Activated naive CD4-positive, alpha-beta T cell treated with anti-CD3 and anti-CD28 coated beads, Interleukin-2, amount 50 U/mL, for 24 hours (primary cell): Measurements from ENCODE around the gene LCN9.

ENCODE experiments used
- H3K27ac Mint-ChIP-seq: one replicate; pipeline ENCODE4 v1.8.0; 2021; ENCODE audit warnings: mild to moderate bottlenecking, mixed read lengths
- H3K27me3 Mint-ChIP-seq: one replicate; pipeline ENCODE4 v1.8.0; 2021; ENCODE audit warnings: mixed read lengths
- H3K36me3 Mint-ChIP-seq: one replicate; pipeline ENCODE4 v1.8.0; 2021; ENCODE audit warnings: mixed read lengths
- H3K4me1 Mint-ChIP-seq: one replicate; pipeline ENCODE4 v1.8.0; 2021; ENCODE audit warnings: mixed read lengths
- H3K4me3 Mint-ChIP-seq: one replicate; pipeline ENCODE4 v1.8.0; 2021; ENCODE audit warnings: mild to moderate bottlenecking, mixed read lengths
- H3K9me3 Mint-ChIP-seq: one replicate; pipeline ENCODE4 v1.8.0; 2021; ENCODE audit warnings: mixed read lengths

Gene LCN9

DNA sequence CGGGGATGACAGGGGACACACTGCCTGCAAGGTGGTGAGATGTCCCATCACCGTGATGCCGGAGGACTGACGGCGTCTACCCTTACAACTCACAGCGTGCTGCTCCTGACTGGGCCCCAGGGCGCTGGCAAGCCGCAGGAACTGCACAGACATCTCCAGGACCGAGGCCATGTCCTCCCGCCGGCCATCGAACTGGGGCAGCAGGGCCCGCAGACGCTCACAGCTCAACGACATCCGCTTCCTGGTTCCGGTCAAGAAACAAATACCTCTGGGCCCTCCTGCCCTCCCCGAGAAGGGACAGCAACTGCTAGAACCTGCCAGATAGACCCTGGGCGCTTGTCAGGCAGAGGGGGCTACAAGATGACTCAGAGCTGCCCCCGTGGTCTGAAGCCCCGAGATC is 35.1 kb downstream of the LCN9 start:
- Mint-ChIP-seq H3K27me3 (peaks cover 3% of the 10 kb centered on the region), H3K4me3 (no peak overlapping the region), H3K9me3 (no peaks in the 10 kb centered on the region), H3K27ac (no peak overlapping the region), H3K4me1 (no peaks in the 10 kb centered on the region), H3K36me3 (no peaks in the 10 kb centered on the region)

DNA sequence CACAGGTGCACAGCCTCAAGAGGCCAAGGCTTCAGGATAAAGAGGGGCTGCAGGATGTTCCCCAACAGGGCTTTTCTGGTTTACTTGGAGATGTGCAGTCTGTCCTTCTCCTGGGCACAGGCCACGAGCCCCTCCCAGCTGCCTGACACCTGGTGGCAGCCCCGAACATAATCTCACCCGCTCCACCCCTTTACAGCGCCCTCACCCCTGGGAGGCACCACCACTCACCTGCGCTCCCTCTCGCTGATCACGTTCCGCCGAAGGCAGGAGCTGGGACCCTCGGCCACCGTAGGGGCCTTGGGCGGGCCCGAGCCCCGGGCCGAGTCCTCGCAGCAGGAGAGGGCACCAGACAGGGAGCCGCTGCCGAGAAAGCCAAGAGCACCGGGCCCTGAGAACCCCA is 35.7 kb downstream of the LCN9 start:
- Mint-ChIP-seq H3K27me3 (peaks cover 4% of the 10 kb centered on the region), H3K4me3 (no peak overlapping the region), H3K27ac (no peak overlapping the region), H3K36me3 (no peaks in the 10 kb centered on the region), H3K9me3 (no peaks in the 10 kb centered on the region), H3K4me1 (no peaks in the 10 kb centered on the region)

DNA sequence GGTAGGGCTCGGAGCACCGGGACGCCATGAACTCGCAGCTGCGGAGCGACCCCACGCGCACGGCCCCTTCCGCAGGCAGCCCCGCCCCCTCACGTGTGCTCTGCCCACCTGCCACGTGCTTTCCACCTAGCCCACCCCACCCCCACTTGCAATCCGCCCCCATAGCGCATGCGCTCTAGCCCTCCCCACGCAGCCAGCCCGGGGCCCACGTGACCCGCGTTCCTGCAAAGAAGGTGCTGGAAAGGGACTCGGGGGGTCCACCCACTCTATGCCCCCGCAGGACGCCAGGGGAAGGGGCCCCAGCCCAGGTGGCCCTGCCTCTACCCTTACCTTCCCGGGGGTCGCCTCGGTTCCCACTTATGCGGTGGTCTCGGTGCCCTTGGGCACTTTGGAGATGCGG is 36.3 kb downstream of the LCN9 start, which contains the start of gene SOHLH1:
TSS of gene SOHLH1 (minus strand) at position 42 of the 400 bp plus-strand sequence. CDS start at position 28, 14 bp downstream.
- Mint-ChIP-seq H3K27me3 (peaks cover 4% of the 10 kb centered on the region), H3K9me3 (no peaks in the 10 kb centered on the region), H3K4me3 (no peak within 1 kb of the TSS), H3K27ac (no peak within 1 kb of the TSS), H3K4me1 (no peaks in the 10 kb centered on the region), H3K36me3 (no peaks in the 10 kb centered on the region)

DNA sequence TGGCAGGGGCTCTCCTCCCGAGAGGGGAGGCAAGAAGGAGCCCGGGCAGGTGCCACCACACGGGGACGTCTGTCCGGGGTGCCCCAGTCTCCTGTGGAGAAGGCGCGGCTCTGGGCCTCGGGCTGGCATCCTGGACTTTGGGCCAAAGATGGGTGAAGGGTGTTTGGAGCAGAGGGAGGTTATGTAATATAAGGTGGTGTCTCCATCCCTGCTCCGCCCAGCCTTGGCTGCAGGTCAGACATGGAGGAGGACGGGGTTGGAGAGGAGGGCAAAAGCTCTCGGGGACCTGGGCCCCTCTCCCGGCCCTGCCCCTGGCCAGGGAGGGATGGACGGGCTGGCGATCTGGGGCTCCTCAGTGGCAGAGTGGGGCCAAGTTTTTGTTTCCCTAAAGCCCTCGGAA is 37.4 kb downstream of the LCN9 start:
- H3K4me1 Mint-ChIP-seq, result no peaks in the 10 kb centered on the region
- H3K27ac Mint-ChIP-seq, result no peak overlapping the region
- H3K4me3 Mint-ChIP-seq, result no peak overlapping the region
- no peaks in the 10 kb centered on the region for H3K9me3 Mint-ChIP-seq
- peaks cover 5% of the 10 kb centered on the region for H3K27me3 Mint-ChIP-seq
- H3K36me3 Mint-ChIP-seq, result no peaks in the 10 kb centered on the region

DNA sequence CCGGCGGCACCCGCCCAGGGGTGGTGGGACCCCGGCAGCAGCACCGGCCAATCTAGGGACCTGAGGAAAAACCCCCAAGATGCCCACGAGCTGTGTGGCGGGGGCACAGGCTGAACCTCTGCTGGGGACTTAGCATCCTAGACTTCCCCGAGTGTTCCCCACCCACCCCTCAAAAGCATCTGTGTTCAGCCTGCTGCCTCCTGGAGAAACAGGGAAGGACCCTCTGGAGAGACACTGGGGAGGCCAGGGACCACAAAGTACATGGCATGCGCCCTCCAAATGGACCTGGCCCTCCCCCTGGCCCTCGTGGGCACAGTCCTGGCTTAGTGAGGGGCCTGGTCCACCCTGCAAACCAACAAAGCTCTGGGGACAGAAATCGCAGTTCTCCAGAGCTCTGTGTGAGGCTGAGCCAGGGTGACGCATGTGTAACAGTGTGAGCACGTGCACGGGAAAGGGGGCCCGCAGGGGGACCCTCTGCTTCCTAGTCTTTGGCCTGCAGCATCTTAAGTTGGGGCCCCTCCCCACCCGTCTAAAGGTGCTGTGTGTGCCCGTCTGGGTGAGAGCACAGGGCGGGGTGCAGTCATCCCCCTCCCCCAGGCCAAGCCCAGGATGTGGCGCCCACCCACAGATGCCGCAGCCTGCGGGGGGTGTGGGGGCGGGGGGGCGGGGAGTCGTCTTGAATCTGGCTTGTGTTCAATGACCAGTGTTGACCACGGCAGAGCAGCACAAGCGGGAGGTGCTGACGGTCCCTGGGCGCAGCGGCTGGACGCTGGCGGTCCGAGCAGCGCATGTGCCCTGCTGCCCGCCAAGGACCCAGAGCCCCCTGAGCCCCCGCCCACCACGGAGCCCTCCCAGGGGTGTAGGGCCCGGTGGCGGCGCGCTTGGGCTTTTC is 38.2 kb downstream of the LCN9 start:
- Mint-ChIP-seq H3K27ac (no peak overlapping the region), H3K27me3 (peaks cover 5% of the 10 kb centered on the region), H3K9me3 (no peaks in the 10 kb centered on the region), H3K4me1 (no peaks in the 10 kb centered on the region), H3K36me3 (no peaks in the 10 kb centered on the region), H3K4me3 (no peak overlapping the region)

DNA sequence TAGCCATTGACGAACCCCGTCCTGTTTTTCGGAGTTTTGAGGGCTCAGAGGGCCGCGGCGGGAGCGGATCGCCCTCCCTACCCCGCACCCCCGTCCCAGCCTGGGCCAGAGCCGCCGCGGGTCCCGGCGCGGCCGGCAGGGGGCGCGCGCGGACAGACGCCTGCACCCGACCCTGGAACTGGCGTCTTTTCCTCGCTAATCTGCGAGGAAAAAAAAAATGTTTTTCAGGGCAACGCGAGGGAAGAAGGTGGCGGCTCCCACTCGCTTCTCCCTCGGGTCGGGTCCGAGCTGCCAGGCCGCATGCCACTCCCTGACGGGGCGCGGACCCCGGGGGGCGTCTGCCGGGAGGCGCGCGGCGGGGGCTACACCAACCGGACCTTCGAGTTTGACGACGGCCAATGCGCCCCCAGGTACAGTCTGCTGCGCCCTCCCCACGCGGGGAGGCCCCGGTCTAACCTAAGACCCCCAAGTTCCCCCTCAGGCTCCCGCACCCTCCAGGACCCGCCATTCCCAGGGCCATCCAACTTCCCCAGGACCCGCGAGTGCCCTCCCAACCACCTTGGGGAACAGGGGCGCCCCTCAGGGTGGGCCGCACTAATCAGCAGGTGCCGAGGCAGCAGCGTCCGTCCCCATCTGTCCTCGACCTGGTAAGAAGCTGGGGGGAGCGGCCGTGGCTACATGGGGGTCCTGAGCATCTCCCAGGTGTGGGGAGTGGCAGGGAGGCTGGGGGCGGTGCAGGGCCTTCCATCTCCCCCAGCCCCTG is 39.0 kb downstream of the LCN9 start, which contains the start of gene KCNT1:
TSS of gene KCNT1 (plus strand) at position 227 of the 763 bp plus-strand sequence. CDS start at position 301, 74 bp downstream.
- no peak within 1 kb of the TSS for H3K4me3 Mint-ChIP-seq
- H3K27me3 Mint-ChIP-seq, result peaks cover 5% of the 10 kb centered on the region
- H3K27ac Mint-ChIP-seq, result no peak within 1 kb of the TSS
- H3K4me1 Mint-ChIP-seq, result no peaks in the 10 kb centered on the region
- H3K36me3 Mint-ChIP-seq, result no peaks in the 10 kb centered on the region
- H3K9me3 Mint-ChIP-seq, result no peaks in the 10 kb centered on the region

DNA sequence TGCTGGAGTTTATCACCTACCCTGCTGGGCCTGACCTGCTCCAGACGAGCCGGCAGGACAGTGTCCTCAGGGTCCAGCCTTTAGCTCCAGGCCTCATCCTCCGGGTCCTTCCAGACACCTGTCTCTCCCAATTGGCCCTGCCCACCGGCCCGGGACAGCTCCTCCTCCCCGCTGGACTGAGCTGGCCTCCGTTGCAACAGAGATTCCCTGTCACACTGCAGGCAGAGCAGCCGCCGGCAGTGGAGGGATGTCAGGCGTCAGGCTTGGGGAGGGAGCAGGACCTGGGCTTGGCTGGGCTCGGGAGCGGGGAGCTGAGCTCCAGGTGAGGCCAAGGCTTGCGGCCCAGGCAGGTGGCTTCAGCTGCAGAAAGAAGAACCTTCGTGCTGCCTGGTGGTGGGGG is 40.6 kb downstream of the LCN9 start:
- H3K27me3 Mint-ChIP-seq, result peaks cover 5% of the 10 kb centered on the region
- H3K36me3 Mint-ChIP-seq, result no peaks in the 10 kb centered on the region
- H3K4me3 Mint-ChIP-seq, result no peak overlapping the region
- no peak overlapping the region for H3K27ac Mint-ChIP-seq
- no peaks in the 10 kb centered on the region for H3K9me3 Mint-ChIP-seq
- no peaks in the 10 kb centered on the region for H3K4me1 Mint-ChIP-seq

DNA sequence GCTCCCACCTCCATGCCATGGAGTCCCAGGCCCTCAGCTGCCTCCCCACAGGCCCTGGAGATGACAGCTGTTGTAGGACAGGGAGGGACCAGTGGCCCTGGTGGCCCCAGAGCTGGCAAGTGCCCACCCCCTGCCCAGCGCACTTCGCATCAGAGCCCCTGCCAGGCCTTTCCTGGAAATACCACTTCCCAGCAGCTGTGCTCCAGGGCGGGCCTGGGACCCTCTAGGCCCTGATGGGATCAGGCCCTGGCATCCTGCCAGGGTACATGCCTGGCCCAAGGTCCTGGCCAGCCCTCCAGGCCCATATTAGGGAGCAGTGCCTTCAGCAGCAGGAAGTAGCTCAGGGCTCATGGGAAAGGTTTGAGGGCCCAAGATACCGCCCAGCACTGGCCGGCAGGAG is 41.4 kb downstream of the LCN9 start:
- Mint-ChIP-seq H3K36me3 (no peaks in the 10 kb centered on the region), H3K27ac (no peak overlapping the region), H3K27me3 (peaks cover 5% of the 10 kb centered on the region), H3K4me1 (no peaks in the 10 kb centered on the region), H3K9me3 (no peaks in the 10 kb centered on the region), H3K4me3 (no peak overlapping the region)

DNA sequence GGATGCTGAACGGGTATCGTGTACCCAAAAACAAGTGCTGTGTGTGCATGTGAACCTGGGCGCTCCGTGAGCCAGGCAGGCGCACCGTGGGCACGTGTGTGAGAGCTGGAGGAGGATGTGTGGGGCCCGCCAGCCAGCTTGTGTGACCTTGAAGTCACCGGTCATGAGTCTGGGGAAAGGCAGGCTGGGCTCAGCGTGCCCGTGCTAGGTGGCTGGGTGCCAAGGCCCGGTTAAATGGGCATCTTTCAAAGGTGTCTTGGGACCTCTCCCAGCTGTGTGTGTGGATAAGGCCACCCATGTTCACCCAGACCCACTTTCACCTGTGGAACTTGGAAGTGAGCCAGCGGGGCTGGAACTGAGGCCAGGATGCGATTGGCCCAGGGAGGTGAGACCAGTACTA is 42.3 kb downstream of the LCN9 start:
- Mint-ChIP-seq H3K4me1 (no peaks in the 10 kb centered on the region), H3K36me3 (no peaks in the 10 kb centered on the region), H3K4me3 (no peak overlapping the region), H3K27ac (no peak overlapping the region), H3K9me3 (no peaks in the 10 kb centered on the region), H3K27me3 (peaks cover 5% of the 10 kb centered on the region)

DNA sequence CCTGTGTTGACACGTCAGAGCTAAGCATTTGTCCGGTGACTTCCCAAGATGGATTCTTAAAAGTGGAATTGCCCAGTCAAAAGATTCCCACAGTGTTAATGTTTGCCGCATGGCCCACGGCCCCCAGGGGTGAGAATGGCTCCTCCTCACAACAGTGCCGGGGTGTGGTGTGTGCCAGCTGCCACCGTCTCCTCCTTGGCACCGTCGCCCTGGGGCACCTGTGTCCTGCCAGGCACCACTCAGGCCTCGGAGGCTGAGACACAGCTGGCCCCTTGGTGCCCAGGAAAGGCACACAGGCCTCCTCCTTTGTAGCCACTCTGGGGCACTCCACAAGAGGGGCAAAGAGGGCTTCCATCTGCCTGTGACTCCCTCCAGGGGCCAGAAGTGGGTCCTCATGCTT is 43.2 kb downstream of the LCN9 start:
- H3K4me1 Mint-ChIP-seq, result no peaks in the 10 kb centered on the region
- no peaks in the 10 kb centered on the region for H3K36me3 Mint-ChIP-seq
- peaks cover 5% of the 10 kb centered on the region for H3K27me3 Mint-ChIP-seq
- no peak overlapping the region for H3K4me3 Mint-ChIP-seq
- H3K9me3 Mint-ChIP-seq, result no peaks in the 10 kb centered on the region
- H3K27ac Mint-ChIP-seq, result no peak overlapping the region

DNA sequence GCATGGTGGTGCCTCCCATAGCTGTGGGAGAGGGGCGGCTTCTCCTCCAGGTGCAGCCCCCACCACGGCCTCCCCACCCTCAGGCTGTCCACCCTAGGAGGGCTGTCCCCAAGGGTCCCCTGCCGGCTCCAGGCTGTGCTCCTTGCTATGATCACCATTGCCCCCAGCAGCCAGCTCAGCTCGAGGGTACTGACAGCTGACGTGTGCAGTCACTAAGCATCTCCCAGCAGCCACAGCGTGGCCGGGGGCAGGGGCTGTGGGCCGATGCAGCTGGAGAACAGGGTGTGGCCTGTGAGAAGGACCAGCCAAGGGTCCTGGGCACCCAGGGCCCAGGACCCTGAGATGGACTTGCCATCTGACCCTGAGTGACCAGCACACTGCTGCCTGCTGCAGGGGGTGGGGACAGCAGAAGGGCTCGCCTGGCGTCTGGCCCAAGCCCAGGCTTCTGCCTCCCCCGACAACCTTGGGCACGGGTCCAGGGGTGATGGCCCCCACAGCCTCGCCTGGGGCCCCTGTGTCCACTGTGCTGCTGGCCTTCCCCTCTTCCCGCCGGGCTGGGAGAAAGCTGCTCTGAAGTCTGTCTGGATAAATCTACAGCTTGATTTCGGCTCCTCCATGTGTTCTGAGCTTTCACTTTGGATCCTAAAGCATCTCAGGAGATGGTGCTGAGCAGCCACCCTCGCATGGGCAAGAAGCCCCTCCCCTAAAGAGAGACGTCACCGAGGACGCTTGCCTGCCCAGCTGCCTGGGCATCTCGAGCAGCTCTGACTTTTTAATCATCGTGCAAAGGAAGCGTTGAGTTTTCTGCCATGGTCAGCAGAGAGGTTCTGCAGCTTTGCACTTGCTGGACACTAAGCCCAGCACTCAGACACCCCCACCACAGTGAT is 44.4 kb downstream of the LCN9 start:
- Mint-ChIP-seq H3K27ac (no peak overlapping the region), H3K4me3 (no peak overlapping the region), H3K27me3 (peaks cover 6% of the 10 kb centered on the region), H3K9me3 (no peaks in the 10 kb centered on the region), H3K4me1 (no peaks in the 10 kb centered on the region), H3K36me3 (no peaks in the 10 kb centered on the region)

DNA sequence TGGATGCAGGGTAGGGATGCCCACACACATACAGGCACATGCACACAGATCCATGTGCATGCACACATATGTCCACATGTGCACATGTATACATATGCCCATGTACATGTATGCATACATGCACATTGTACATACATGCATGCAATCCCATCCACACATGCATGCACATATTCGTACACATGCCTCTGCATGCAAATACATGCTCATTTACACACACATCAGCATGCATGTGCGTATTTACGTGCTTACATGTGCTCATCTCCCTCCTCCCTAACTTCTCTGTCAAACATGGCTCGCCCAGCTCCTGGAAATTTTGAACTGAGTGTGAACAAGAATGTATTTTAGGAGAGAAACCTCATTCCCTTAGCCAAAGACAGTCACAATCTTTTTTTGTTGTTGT is 45.1 kb downstream of the LCN9 start:
- H3K27me3 Mint-ChIP-seq, result peaks cover 6% of the 10 kb centered on the region
- no peak overlapping the region for H3K27ac Mint-ChIP-seq
- H3K9me3 Mint-ChIP-seq, result no peaks in the 10 kb centered on the region
- no peaks in the 10 kb centered on the region for H3K36me3 Mint-ChIP-seq
- no peak overlapping the region for H3K4me3 Mint-ChIP-seq
- H3K4me1 Mint-ChIP-seq, result no peaks in the 10 kb centered on the region

DNA sequence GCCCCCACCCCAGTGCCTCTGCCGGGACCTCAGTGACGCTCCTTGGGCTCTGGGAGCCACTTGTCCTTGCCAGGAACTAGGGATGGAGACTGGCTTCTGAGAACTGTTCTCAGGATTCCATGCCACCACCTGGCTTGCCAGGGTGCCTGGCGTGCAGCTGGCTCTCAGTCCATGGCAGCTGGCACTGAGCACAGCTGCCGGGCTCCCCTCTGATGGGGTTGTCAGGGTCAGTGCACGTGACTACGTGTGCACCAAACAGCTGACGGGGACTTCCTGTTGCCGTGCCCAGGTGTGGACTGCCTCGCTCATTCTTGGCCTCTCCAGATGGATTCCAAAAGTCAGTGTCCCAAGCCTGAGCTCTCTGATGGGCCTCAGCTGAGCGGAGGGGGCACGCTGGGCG is 48.3 kb downstream of the LCN9 start:
- Mint-ChIP-seq H3K27me3 (peaks cover 12% of the 10 kb centered on the region), H3K27ac (no peak overlapping the region), H3K9me3 (no peaks in the 10 kb centered on the region), H3K4me1 (no peaks in the 10 kb centered on the region), H3K4me3 (no peak overlapping the region), H3K36me3 (no peaks in the 10 kb centered on the region)

DNA sequence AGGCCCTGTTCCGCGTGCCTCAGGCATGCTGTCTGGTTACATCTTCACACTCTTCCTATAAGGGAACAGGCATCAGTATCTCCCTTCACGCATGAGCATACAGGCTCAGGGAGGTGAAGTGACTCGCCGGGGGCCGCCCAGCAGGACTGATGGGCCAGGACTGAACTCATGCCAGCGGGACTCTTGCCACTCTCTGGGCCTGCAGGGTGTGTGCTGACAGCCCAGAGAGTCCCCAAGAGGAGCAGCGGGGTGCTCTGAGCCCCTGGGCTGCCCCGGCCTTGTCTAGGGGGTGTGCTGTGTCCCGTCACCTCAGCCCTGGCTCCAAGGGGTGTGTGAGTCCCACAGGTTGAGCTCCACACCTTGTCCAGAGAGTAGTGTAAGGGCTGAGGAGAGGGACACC is 48.8 kb downstream of the LCN9 start:
- H3K4me1 Mint-ChIP-seq, result no peaks in the 10 kb centered on the region
- H3K4me3 Mint-ChIP-seq, result no peak overlapping the region
- H3K36me3 Mint-ChIP-seq, result no peaks in the 10 kb centered on the region
- H3K9me3 Mint-ChIP-seq, result no peaks in the 10 kb centered on the region
- no peak overlapping the region for H3K27ac Mint-ChIP-seq
- H3K27me3 Mint-ChIP-seq, result peaks cover 14% of the 10 kb centered on the region

DNA sequence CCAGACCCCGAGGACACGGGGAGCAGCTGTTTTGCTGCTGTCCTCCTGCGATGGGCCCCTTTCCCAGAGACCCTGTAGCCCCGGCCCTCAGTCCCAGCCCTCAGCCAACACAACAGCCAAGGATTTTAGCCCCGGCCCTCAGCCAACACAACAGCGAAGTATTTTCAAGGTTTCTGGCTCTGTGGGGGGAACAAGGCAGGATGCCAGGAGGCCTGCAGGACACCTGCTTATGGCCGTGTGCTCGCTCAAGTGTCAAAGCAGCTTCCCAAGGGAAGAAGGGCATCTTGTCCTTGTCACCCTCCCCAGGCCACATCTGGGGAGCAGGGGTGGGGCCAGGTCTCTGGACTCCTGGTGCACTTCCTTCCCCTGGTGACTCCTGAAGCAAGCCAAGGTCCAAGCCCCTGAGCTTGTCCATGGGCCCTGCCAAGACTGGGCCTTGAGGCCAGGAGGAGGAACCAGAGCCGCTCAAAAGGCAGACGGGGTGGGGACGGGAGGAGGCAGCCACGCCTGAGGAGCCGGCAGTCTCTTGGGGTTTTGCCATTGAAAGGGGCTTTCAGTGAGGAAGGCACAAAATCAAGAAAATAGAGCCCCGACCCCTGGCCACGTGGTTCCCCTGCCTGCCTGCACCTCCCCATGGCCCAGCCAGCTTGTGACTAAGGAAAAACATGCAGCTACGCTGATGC is 49.6 kb downstream of the LCN9 start:
- Mint-ChIP-seq H3K27ac (no peak overlapping the region), H3K4me3 (no peak overlapping the region), H3K27me3 (peaks cover 15% of the 10 kb centered on the region), H3K36me3 (no peaks in the 10 kb centered on the region), H3K4me1 (no peaks in the 10 kb centered on the region), H3K9me3 (no peaks in the 10 kb centered on the region)
